Neural cell (in vitro differentiated cells): Measurements from ENCODE around the gene KRT74. TPM values are rescaled to one million over a fixed set of nuclear protein-coding genes. Genes with fewer than 3 reads are reported as not detected.

Experiments
- polyA plus RNA-seq: library from polyadenylated mRNA; depleted of rRNA; stranded (reverse); fragments of >200 nt; gene quantifications from 2 replicates; pipeline ENCODE4 v1.2.3, GENCODE V29; 2014

The KRT74 gene
- polyA plus RNA-seq, 1 donor from 2014 or later = not detected

Other genes starting within 250 kb of the KRT74 start
- gene KRT85, start 206.4 kb downstream of the KRT74 start, polyA plus RNA-seq = not detected in 2 replicates
- not detected in 2 replicates for gene KRT84, start 188.2 kb downstream of the KRT74 start, polyA plus RNA-seq
- gene KRT82, start 167.5 kb downstream of the KRT74 start, polyA plus RNA-seq = not detected in 2 replicates
- gene KRT75, start 139.5 kb downstream of the KRT74 start, polyA plus RNA-seq = not detected in 2 replicates
- gene KRT6B, start 121.7 kb downstream of the KRT74 start, polyA plus RNA-seq = not detected in 2 replicates
- not detected in 2 replicates for gene KRT6C, start 100.0 kb downstream of the KRT74 start, polyA plus RNA-seq
- gene KRT6A, start 80.6 kb downstream of the KRT74 start, polyA plus RNA-seq = not detected in 2 replicates
- gene KRT5, start 53.4 kb downstream of the KRT74 start, polyA plus RNA-seq = not detected in 2 replicates
- gene KRT71, start 20.7 kb downstream of the KRT74 start, polyA plus RNA-seq = not detected in 2 replicates
- not detected in 2 replicates for gene KRT72, start 27.6 kb upstream of the KRT74 start, polyA plus RNA-seq
- not detected in 2 replicates for gene KRT73, start 44.7 kb upstream of the KRT74 start, polyA plus RNA-seq
- not detected in 2 replicates for gene KRT2, start 78.4 kb upstream of the KRT74 start, polyA plus RNA-seq
- gene KRT1, start 106.6 kb upstream of the KRT74 start, polyA plus RNA-seq = not detected in 2 replicates
- gene KRT77, start 129.7 kb upstream of the KRT74 start, polyA plus RNA-seq = not detected in 2 replicates
- not detected in 2 replicates for gene KRT76, start 203.5 kb upstream of the KRT74 start, polyA plus RNA-seq
- not detected in 2 replicates for gene KRT3, start 222.3 kb upstream of the KRT74 start, polyA plus RNA-seq
- gene KRT4, start 240.3 kb upstream of the KRT74 start, polyA plus RNA-seq = not detected in 2 replicates